Gastrocnemius medialis (tissue), 4 donors: ENCODE results near the gene MSLN. TPM values are rescaled to one million over a fixed set of nuclear protein-coding genes. Genes with fewer than 3 reads are reported as not detected.

Experiments used
- ATAC-seq, 2 donors: fragments of 150-250 bp; one replicate each; pipeline ENCODE4 v1.9.1; 2016
- DNase-seq, 2 donors: peaks; one replicate each; pipeline ENCODE4 v3.0.0-alpha.2; 2019
- H3K27ac ChIP-seq, 4 donors: fragments of 200-600 bp; sonication (generic); 1 replicate in 1 of 4; 2 replicates in 3 of 4; pipeline ENCODE4 v1.5.1; 2016 to 2018; ENCODE audit warnings: mild to moderate bottlenecking in 2 of 4, moderate library complexity in 1 of 4
- H3K27me3 ChIP-seq, 3 donors: fragments of 200-600 bp; sonication (generic) in 2 of 3; 1 replicate in 1 of 3; 2 replicates in 2 of 3; pipeline versions ENCODE4 v1.5.1 to v1.6.0; 2016 to 2019; ENCODE audit warnings: mild to moderate bottlenecking in 1 of 3, moderate library complexity in 1 of 3
- H3K36me3 ChIP-seq, 2 donors: fragments of 200-600 bp; sonication (generic) in 1 of 2; one replicate each; pipeline ENCODE4 v1.5.1; 2017 to 2018
- H3K4me1 ChIP-seq, 2 donors: fragments of 200-600 bp; sonication (generic) in 1 of 2; one replicate each; pipeline ENCODE4 v1.5.1; 2016 to 2017; ENCODE audit warnings: mild to moderate bottlenecking in 2 of 2
- H3K4me3 ChIP-seq, 4 donors: fragments of 200-600 bp; sonication (generic) in 3 of 4; 1 replicate in 1 of 4; 2 replicates in 3 of 4; pipeline ENCODE4 v1.5.1; 2016 to 2019; ENCODE audit warnings: mild to moderate bottlenecking in 2 of 4
- H3K9me3 ChIP-seq, 3 donors: fragments of 200-600 bp; sonication (generic) in 2 of 3; 1 replicate in 1 of 3; 2 replicates in 2 of 3; pipeline ENCODE4 v1.5.1; 2016 to 2019
- CTCF ChIP-seq, 5 experiments: fragments of 450-650 bp in 3 of 5; fragments of 200-600 bp in 2 of 5; sonication (generic) in 2 of 5; IDR thresholded peaks in 4 of 5; conservative IDR thresholded peaks in 1 of 5; 1 replicate in 4 of 5; 2 replicates in 1 of 5; pipeline ENCODE4 v1.5.1; 2016 to 2019; ENCODE audit warnings: antibody characterized with exemption in 5 of 5, mild to moderate bottlenecking in 3 of 5, moderate library complexity in 3 of 5
- POLR2A ChIP-seq, 2 donors: fragments of 450-650 bp; IDR thresholded peaks; one replicate each; pipeline ENCODE4 v1.6.1; 2017; ENCODE audit warnings: antibody characterized with exemption in 2 of 2, mild to moderate bottlenecking in 2 of 2, moderate library complexity in 2 of 2
- in situ Hi-C, 4 donors: fragments of 200-750 bp; cut with MboI; loops; one replicate each; pipeline versions ENCODE4 v1.15.0 to v1.8.0; 2017; ENCODE audit warnings: low sequenced_read_pairs in 4 of 4
- intact Hi-C: fragments of 100-400 bp; cut with DNase I; formaldehyde crosslinking; loops from one replicate; pipeline ENCODE4 v1.15.1; 2023; ENCODE audit warnings: low total_unique reads
- total RNA-seq, 4 donors: library from RNA; depleted of rRNA; stranded (reverse); fragments of >200 nt; gene quantifications; one replicate each; pipeline versions ENCODE4 v1.1.0 to v1.2.3, GENCODE V29; 2016

The MSLN gene
- total RNA-seq, 4 donors from 2014 or later = not detected

- H3K9me3 ChIP-seq = no peaks in the 10 kb centered on the region
- no peaks in the 10 kb centered on the region for H3K36me3 ChIP-seq
- no peak for ATAC-seq
- no peak for TF ChIP-seq POLR2A (IDR thresholded peaks at IDR 0.05)
- TF ChIP-seq CTCF (IDR thresholded peaks at IDR 0.05 in 4 of 5, conservative IDR thresholded peaks at IDR 0.05 in 1 of 5) = no peak
- intact Hi-C loops = no loop called here
- in situ Hi-C loops = no loop called here
- H3K27ac ChIP-seq = no peak overlapping the region
- H3K4me3 ChIP-seq = no peak overlapping the region
- H3K4me1 ChIP-seq = no peaks in the 10 kb centered on the region
- peaks cover 6 to 27% (median 15%) of the 10 kb centered on the region in 3 donors for H3K27me3 ChIP-seq
- no peak for DNase-seq
These were observed 4.4 kb downstream of the MSLN start for GRCh38 chr16:764848-765487.

GRCh38 chr16:765488-765865, 4.9 kb downstream of the MSLN start:
- no peaks in the 10 kb centered on the region for H3K36me3 ChIP-seq
- H3K9me3 ChIP-seq = no peaks in the 10 kb centered on the region
- H3K27ac ChIP-seq = no peak overlapping the region
- in situ Hi-C loops = no loop called here
- DNase-seq = no peak
- TF ChIP-seq CTCF (IDR thresholded peaks at IDR 0.05 in 4 of 5, conservative IDR thresholded peaks at IDR 0.05 in 1 of 5) (no peak), POLR2A (IDR thresholded peaks at IDR 0.05) (no peak)
- H3K4me3 ChIP-seq = no peak overlapping the region
- peaks cover 6 to 27% (median 15%) of the 10 kb centered on the region in 3 donors for H3K27me3 ChIP-seq
- ATAC-seq = no peak
- intact Hi-C loops = no loop called here
- H3K4me1 ChIP-seq = no peaks in the 10 kb centered on the region

- no peaks in the 10 kb centered on the region for H3K9me3 ChIP-seq
- H3K4me3 ChIP-seq = no peak overlapping the region
- no peaks in the 10 kb centered on the region for H3K4me1 ChIP-seq
- TF ChIP-seq CTCF (IDR thresholded peaks at IDR 0.05 in 4 of 5, conservative IDR thresholded peaks at IDR 0.05 in 1 of 5) = no peak
- TF ChIP-seq POLR2A (IDR thresholded peaks at IDR 0.05) = no peak
- H3K27ac ChIP-seq = no peak overlapping the region
- intact Hi-C loops (no loop called here), in situ Hi-C loops (no loop called here)
- H3K27me3 ChIP-seq = peaks cover 6 to 27% (median 9%) of the 10 kb centered on the region in 3 donors
- ATAC-seq (no peak), DNase-seq (no peak)
- no peaks in the 10 kb centered on the region for H3K36me3 ChIP-seq
These were observed 5.7 kb downstream of the MSLN start for GRCh38 chr16:766008-766819.

GRCh38 chr16:766820-767640, 6.5 kb downstream of the MSLN start:
- no peak for TF ChIP-seq CTCF (IDR thresholded peaks at IDR 0.05 in 4 of 5, conservative IDR thresholded peaks at IDR 0.05 in 1 of 5)
- no peak for TF ChIP-seq POLR2A (IDR thresholded peaks at IDR 0.05)
- H3K4me1 ChIP-seq = no peaks in the 10 kb centered on the region
- DNase-seq = no peak
- no peak overlapping the region for H3K4me3 ChIP-seq
- intact Hi-C loops (no loop called here), in situ Hi-C loops (no loop called here)
- H3K27me3 ChIP-seq = peaks cover 6 to 24% (median 9%) of the 10 kb centered on the region in 3 donors
- H3K36me3 ChIP-seq = no peaks in the 10 kb centered on the region
- H3K27ac ChIP-seq = no peak overlapping the region
- no peak for ATAC-seq
- no peaks in the 10 kb centered on the region for H3K9me3 ChIP-seq
